ENCODE measurements around the gene PKNOX2. TPM values are rescaled to one million over a fixed set of nuclear protein-coding genes. Genes with fewer than 3 reads are reported as not detected.

Gene PKNOX2
- total and polyA plus RNA-seq, 9 of the 15 experiments (the other 6 are each of a cell fraction or from before 2014, with no cell fraction given) = not detected

DNA sequence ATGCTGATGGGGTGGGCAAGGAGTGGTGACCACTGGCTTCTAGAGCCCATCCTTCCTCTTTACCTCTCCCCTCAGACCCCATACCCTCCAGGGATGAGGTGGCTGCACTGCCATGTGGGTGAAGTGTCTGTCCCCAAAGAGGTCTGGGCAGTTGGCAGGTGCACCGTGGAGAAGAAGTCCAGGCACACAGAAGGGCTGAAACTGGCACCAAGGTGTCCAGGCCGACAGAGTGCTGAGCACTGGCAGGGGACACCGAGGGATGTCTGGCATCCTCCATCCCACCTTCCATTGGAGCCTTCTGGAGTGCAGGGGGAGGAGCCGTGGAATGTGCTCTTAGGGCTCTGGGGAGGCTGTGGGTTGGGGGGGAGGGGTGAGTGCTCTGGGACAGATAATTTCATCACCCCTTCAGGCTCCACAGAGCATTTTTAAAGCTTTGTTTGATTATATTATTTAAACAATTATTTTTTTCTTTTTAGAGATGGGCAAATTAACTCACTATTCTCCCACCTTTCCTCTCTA is 37.9 kb downstream of the PKNOX2 start:
- in situ Hi-C loops (cut with MboI) (no loop called here), intact Hi-C loops (cut with micrococcal nuclease) (no loop called here)
- Histone ChIP-seq H4K20me1 (replicated peaks; ENCODE audit: control insufficient read depth, insufficient read depth, low read length) (no peaks in the 10 kb centered on the region), H3K4me1 (replicated peaks in 1 of 2; ENCODE audit: control insufficient read depth in 2 of 2, insufficient read depth in 2 of 2, low read length in 2 of 2) (no peaks in the 10 kb centered on the region), H3K27me3 (ENCODE audit: control insufficient read depth in 2 of 2, insufficient read depth in 2 of 2, low read length in 2 of 2) (peaks cover 11 to 76% of the 10 kb centered on the region in 2 experiments), H3K4me2 (ENCODE audit: insufficient read depth, low read length) (no peak overlapping the region), H3K9me1 (ENCODE audit: control insufficient read depth, insufficient read depth, low read length) (no peaks in the 10 kb centered on the region), H3K27ac (ENCODE audit: extremely low read depth, low read depth, low read length) (no peak overlapping the region), H3K4me3 (no peak overlapping the region), H3K79me2 (ENCODE audit: control insufficient read depth, insufficient read depth, low read length) (no peaks in the 10 kb centered on the region), H3K9ac (ENCODE audit: insufficient read depth in 1 of 2, low read depth in 2 of 2, low read length in 2 of 2) (no peak overlapping the region), H2AFZ (ENCODE audit: low read depth, low read length) (no peak overlapping the region), H3K36me3 (ENCODE audit: control insufficient read depth, insufficient read depth, low read length) (no peaks in the 10 kb centered on the region), H3K9me3 (replicated peaks; ENCODE audit: control insufficient read depth, insufficient read depth, low read depth, low read length) (no peaks in the 10 kb centered on the region)
- ATAC-seq = no peak
- CTCF ChIA-PET (ENCODE audit: low intra/inter-chr PET ratio) = no interaction called here
- no TSS peak for BruUV-seq (replicated peaks)
- 0% methylated on average over 3 of the region's 4 CpGs for WGBS (ENCODE audit: insufficient coverage, low coverage, missing lambda C conversion rate)
- POLR2A ChIA-PET = interaction anchor here (0.7 kb wide), 1 partner anchor 168 kb away, joined by 3 read pairs; no protein-coding TSS in a partner anchor
- no peak for FAIRE-seq
- DNase-seq (ENCODE audit: extremely low read depth in 1 of 4, low spot score in 3 of 4) = no peak
- TF ChIP-seq, protein P1, sequence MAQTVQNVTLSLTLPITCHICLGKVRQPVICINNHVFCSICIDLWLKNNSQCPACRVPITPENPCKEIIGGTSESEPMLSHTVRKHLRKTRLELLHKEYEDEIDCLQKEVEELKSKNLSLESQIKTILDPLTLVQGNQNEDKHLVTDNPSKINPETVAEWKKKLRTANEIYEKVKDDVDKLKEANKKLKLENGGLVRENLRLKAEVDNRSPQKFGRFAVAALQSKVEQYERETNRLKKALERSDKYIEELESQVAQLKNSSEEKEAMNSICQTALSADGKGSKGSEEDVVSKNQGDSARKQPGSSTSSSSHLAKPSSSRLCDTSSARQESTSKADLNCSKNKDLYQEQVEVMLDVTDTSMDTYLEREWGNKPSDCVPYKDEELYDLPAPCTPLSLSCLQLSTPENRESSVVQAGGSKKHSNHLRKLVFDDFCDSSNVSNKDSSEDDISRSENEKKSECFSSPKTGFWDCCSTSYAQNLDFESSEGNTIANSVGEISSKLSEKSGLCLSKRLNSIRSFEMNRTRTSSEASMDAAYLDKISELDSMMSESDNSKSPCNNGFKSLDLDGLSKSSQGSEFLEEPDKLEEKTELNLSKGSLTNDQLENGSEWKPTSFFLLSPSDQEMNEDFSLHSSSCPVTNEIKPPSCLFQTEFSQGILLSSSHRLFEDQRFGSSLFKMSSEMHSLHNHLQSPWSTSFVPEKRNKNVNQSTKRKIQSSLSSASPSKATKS (CRISPR knock-in tag; IDR thresholded peaks at IDR 0.05) = no peak
- TF ChIP-seq ZNF695 (CRISPR knock-in tag; IDR thresholded peaks at IDR 0.05) = no peak
- no peak for TF ChIP-seq HDAC8 (tag; IDR thresholded peaks at IDR 0.05)
- TF ChIP-seq SRF (CRISPR knock-in tag; IDR thresholded peaks at IDR 0.05) = no peak
- TF ChIP-seq MED1 (CRISPR knock-in tag; IDR thresholded peaks at IDR 0.05; ENCODE audit: borderline replicate concordance) = no peak
- no peak for TF ChIP-seq TCFL5 (CRISPR knock-in tag; conservative IDR thresholded peaks at IDR 0.05)
- TF ChIP-seq, protein P2, sequence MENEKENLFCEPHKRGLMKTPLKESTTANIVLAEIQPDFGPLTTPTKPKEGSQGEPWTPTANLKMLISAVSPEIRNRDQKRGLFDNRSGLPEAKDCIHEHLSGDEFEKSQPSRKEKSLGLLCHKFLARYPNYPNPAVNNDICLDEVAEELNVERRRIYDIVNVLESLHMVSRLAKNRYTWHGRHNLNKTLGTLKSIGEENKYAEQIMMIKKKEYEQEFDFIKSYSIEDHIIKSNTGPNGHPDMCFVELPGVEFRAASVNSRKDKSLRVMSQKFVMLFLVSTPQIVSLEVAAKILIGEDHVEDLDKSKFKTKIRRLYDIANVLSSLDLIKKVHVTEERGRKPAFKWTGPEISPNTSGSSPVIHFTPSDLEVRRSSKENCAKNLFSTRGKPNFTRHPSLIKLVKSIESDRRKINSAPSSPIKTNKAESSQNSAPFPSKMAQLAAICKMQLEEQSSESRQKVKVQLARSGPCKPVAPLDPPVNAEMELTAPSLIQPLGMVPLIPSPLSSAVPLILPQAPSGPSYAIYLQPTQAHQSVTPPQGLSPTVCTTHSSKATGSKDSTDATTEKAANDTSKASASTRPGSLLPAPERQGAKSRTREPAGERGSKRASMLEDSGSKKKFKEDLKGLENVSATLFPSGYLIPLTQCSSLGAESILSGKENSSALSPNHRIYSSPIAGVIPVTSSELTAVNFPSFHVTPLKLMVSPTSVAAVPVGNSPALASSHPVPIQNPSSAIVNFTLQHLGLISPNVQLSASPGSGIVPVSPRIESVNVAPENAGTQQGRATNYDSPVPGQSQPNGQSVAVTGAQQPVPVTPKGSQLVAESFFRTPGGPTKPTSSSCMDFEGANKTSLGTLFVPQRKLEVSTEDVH (IDR thresholded peaks at IDR 0.05; ENCODE audit: low read depth, partially characterized antibody) = no peak
- TF ChIP-seq, protein P3, sequence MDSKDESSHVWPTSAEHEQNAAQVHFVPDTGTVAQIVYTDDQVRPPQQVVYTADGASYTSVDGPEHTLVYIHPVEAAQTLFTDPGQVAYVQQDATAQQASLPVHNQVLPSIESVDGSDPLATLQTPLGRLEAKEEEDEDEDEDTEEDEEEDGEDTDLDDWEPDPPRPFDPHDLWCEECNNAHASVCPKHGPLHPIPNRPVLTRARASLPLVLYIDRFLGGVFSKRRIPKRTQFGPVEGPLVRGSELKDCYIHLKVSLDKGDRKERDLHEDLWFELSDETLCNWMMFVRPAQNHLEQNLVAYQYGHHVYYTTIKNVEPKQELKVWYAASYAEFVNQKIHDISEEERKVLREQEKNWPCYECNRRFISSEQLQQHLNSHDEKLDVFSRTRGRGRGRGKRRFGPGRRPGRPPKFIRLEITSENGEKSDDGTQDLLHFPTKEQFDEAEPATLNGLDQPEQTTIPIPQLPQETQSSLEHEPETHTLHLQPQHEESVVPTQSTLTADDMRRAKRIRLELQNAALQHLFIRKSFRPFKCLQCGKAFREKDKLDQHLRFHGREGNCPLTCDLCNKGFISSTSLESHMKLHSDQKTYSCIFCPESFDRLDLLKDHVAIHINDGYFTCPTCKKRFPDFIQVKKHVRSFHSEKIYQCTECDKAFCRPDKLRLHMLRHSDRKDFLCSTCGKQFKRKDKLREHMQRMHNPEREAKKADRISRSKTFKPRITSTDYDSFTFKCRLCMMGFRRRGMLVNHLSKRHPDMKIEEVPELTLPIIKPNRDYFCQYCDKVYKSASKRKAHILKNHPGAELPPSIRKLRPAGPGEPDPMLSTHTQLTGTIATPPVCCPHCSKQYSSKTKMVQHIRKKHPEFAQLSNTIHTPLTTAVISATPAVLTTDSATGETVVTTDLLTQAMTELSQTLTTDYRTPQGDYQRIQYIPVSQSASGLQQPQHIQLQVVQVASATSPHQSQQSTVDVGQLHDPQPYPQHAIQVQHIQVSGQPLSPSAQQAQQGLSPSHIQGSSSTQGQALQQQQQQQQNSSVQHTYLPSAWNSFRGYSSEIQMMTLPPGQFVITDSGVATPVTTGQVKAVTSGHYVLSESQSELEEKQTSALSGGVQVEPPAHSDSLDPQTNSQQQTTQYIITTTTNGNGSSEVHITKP (IDR thresholded peaks at IDR 0.05; ENCODE audit: partially characterized antibody) = no peak
- TF ChIP-seq ZNF699 (CRISPR knock-in tag; IDR thresholded peaks at IDR 0.05; ENCODE audit: insufficient replicate concordance) = no peak
- TF ChIP-seq, protein P4, sequence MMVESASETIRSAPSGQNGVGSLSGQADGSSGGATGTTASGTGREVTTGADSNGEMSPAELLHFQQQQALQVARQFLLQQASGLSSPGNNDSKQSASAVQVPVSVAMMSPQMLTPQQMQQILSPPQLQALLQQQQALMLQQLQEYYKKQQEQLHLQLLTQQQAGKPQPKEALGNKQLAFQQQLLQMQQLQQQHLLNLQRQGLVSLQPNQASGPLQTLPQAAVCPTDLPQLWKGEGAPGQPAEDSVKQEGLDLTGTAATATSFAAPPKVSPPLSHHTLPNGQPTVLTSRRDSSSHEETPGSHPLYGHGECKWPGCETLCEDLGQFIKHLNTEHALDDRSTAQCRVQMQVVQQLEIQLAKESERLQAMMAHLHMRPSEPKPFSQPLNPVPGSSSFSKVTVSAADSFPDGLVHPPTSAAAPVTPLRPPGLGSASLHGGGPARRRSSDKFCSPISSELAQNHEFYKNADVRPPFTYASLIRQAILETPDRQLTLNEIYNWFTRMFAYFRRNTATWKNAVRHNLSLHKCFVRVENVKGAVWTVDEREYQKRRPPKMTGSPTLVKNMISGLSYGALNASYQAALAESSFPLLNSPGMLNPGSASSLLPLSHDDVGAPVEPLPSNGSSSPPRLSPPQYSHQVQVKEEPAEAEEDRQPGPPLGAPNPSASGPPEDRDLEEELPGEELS (CRISPR knock-in tag; IDR thresholded peaks at IDR 0.05; ENCODE audit: borderline replicate concordance) = no peak
